Glutamatergic neuron (in vitro differentiated cells): ENCODE measurements around the gene LAX1. TPM values are rescaled to one million over a fixed set of nuclear protein-coding genes. Genes with fewer than 3 reads are reported as not detected.

Experiments used
- DNase-seq: peaks from one replicate; pipeline ENCODE4 v3.0.0; 2022
- H3K27ac Mint-ChIP-seq: one replicate; pipeline ENCODE4 v1.8.0; 2020; ENCODE audit warnings: mild to moderate bottlenecking, mixed read lengths, inconsistent platforms; ENCODE audit not compliant: unreplicated experiment
- H3K27me3 Mint-ChIP-seq: one replicate; pipeline ENCODE4 v1.8.0; 2020; ENCODE audit warnings: mild to moderate bottlenecking, moderate library complexity, mixed read lengths, inconsistent platforms; ENCODE audit not compliant: unreplicated experiment
- H3K36me3 Mint-ChIP-seq: one replicate; pipeline ENCODE4 v1.8.0; 2020; ENCODE audit warnings: mild to moderate bottlenecking, mixed read lengths, inconsistent platforms; ENCODE audit not compliant: unreplicated experiment
- H3K4me1 Mint-ChIP-seq: one replicate; pipeline ENCODE4 v1.8.0; 2020; ENCODE audit warnings: mild to moderate bottlenecking, low read depth, mixed read lengths, inconsistent platforms; ENCODE audit not compliant: unreplicated experiment
- H3K4me3 Mint-ChIP-seq: one replicate; pipeline ENCODE4 v1.8.0; 2020; ENCODE audit warnings: mild to moderate bottlenecking, mixed read lengths, inconsistent platforms; ENCODE audit not compliant: unreplicated experiment
- H3K9me3 Mint-ChIP-seq: one replicate; pipeline ENCODE4 v1.8.0; 2020; ENCODE audit warnings: mild to moderate bottlenecking, moderate library complexity, mixed read lengths, inconsistent platforms; ENCODE audit not compliant: unreplicated experiment
- CTCF ChIP-seq: fragments of 200-600 bp; sonication (generic); IDR thresholded peaks from one replicate; pipeline ENCODE4 v1.5.0; 2021; ENCODE audit not compliant: partially characterized antibody, unreplicated experiment
- total RNA-seq: library from RNA; stranded (reverse); fragmentation: NEBNext Ultra II Directional; extraction: Animal tissue kit (Norgen Biotek cat#: 25700); gene quantifications from one replicate; pipeline ENCODE4 v1.2.1, GENCODE V29; 2021; ENCODE audit not compliant: unreplicated experiment

Gene LAX1
- total RNA-seq, 1 donor from 2014 or later: not detected

GRCh38 chr1:203796236-203796605 lies 31.2 kb downstream of the LAX1 start:
- H3K4me3 Mint-ChIP-seq: peak overlapping the region; percentile 99
- H3K27ac Mint-ChIP-seq: peak overlapping the region; percentile 99
- peaks cover 10% of the 10 kb centered on the region for H3K36me3 Mint-ChIP-seq
- H3K4me1 Mint-ChIP-seq: peaks cover 11% of the 10 kb centered on the region
- TF ChIP-seq CTCF: no peak
- peak; percentile 34 for DNase-seq
- H3K9me3 Mint-ChIP-seq: peaks cover 8% of the 10 kb centered on the region
- peaks cover 7% of the 10 kb centered on the region for H3K27me3 Mint-ChIP-seq

GRCh38 chr1:203797216-203797615 lies 32.2 kb downstream of the LAX1 start:
- H3K36me3 Mint-ChIP-seq: peaks cover 10% of the 10 kb centered on the region
- no peak for DNase-seq
- no peak overlapping the region for H3K27ac Mint-ChIP-seq
- TF ChIP-seq CTCF: no peak
- peaks cover 8% of the 10 kb centered on the region for H3K9me3 Mint-ChIP-seq
- H3K4me1 Mint-ChIP-seq: peaks cover 11% of the 10 kb centered on the region
- H3K4me3 Mint-ChIP-seq: peak overlapping the region; percentile 99
- H3K27me3 Mint-ChIP-seq: peaks cover 7% of the 10 kb centered on the region

GRCh38 chr1:203797948-203798655 lies 33.1 kb downstream of the LAX1 start:
- H3K36me3 Mint-ChIP-seq: peaks cover 10% of the 10 kb centered on the region
- no peak for TF ChIP-seq CTCF
- H3K4me3 Mint-ChIP-seq: no peak overlapping the region
- no peak overlapping the region for H3K27ac Mint-ChIP-seq
- H3K9me3 Mint-ChIP-seq: peaks cover 8% of the 10 kb centered on the region
- H3K4me1 Mint-ChIP-seq: peaks cover 11% of the 10 kb centered on the region
- H3K27me3 Mint-ChIP-seq: peaks cover 7% of the 10 kb centered on the region
- no peak for DNase-seq

- Mint-ChIP-seq H3K27ac (no peak overlapping the region), H3K4me3 (no peak overlapping the region), H3K4me1 (peaks cover 11% of the 10 kb centered on the region), H3K27me3 (peaks cover 9% of the 10 kb centered on the region), H3K9me3 (peaks cover 8% of the 10 kb centered on the region), H3K36me3 (peaks cover 10% of the 10 kb centered on the region)
- DNase-seq: no peak
- TF ChIP-seq CTCF: no peak
These were observed 34.2 kb downstream of the LAX1 start for GRCh38 chr1:203799157-203799556.

GRCh38 chr1:203799971-203800370 lies 35.0 kb downstream of the LAX1 start:
- Mint-ChIP-seq H3K27ac (no peak overlapping the region), H3K9me3 (peaks cover 6% of the 10 kb centered on the region), H3K27me3 (peaks cover 9% of the 10 kb centered on the region), H3K4me1 (peaks cover 11% of the 10 kb centered on the region), H3K4me3 (no peak overlapping the region), H3K36me3 (peaks cover 10% of the 10 kb centered on the region)
- no peak for TF ChIP-seq CTCF
- no peak for DNase-seq
